ENCODE data around the gene ANKRD7. TPM values are rescaled to one million over a fixed set of nuclear protein-coding genes. Genes with fewer than 3 reads are reported as not detected.

Gene ANKRD7
- polyA plus RNA-seq, 1 of the 3 experiments (the other 2 are of a cell fraction): 0.44 TPM

- Histone ChIP-seq H3K9me2 (no peaks in the 10 kb centered on the region; the same call in 1 of the 2 replicates), H2AFZ (ENCODE audit: low read depth) (no peak overlapping the region), H3K4me2 (no peak overlapping the region), H3K27me3 (ENCODE audit: insufficient read depth) (no peaks in the 10 kb centered on the region), H3K36me3 (replicated peaks in 1 of 2; ENCODE audit: control insufficient read depth in 1 of 2, insufficient read depth in 2 of 2, low read length in 1 of 2) (no peaks in the 10 kb centered on the region), H3K4me1 (ENCODE audit: control insufficient read depth in 1 of 2, insufficient read depth in 2 of 2, low read depth in 1 of 2, low read length in 1 of 2) (peaks cover 0 to 4% of the 10 kb centered on the region in 2 experiments; a peak in 2 of 4 replicates), H3K4me3 (ENCODE audit: low read depth in 2 of 2, low read length in 1 of 2) (no peak overlapping the region), H3K27ac (ENCODE audit: low read depth in 2 of 2, low read length in 1 of 2) (no peak overlapping the region), H3K79me2 (ENCODE audit: insufficient read depth) (no peaks in the 10 kb centered on the region), H4K20me1 (ENCODE audit: insufficient read depth) (no peaks in the 10 kb centered on the region), H3K9ac (no peak overlapping the region), H3K9me3 (no peaks in the 10 kb centered on the region), H3F3A (replicated peaks; ENCODE audit: insufficient read depth) (no peaks in the 10 kb centered on the region)
- 27% methylated on average over 2 of the region's 2 CpGs for WGBS (ENCODE audit: low lambda C conversion rate)
- TF ChIP-seq NRF1 (IDR thresholded peaks at IDR 0.05; ENCODE audit: low read depth, low read length): no peak
- TF ChIP-seq GATA2 (CRISPR knock-in tag; IDR thresholded peaks at IDR 0.05): 0 out of 2 replicates have a peak, but pooled peaks have one; percentile 21
- no peak for TF ChIP-seq RXRA (IDR thresholded peaks at IDR 0.05; ENCODE audit: borderline replicate concordance, low read depth)
- peak; percentile 17 for DNase-seq
- CTCF ChIA-PET: interaction anchor here (0.7 to 1.8 kb wide), 6 partner anchors 9 to 931 kb away, joined by 3 to 5 read pairs (median 4); no protein-coding TSS in a partner anchor
- POLR2A ChIA-PET: no interaction called here
These were observed 20.9 kb downstream of the ANKRD7 start for GRCh38 chr7:118245267-118246040.

GRCh38 chr7:118250860-118251494 is 26.5 kb downstream of the ANKRD7 start:
- no peak overlapping the region for H3K4me3 ChIP-seq (ENCODE audit: low read depth in 2 of 2, low read length in 1 of 2)
- TF ChIP-seq CTCF (IDR thresholded peaks at IDR 0.05) (peak; percentile 66), RAD21 (IDR thresholded peaks at IDR 0.05; ENCODE audit: low read length) (peak; percentile 34; the same call in 1 of the 2 replicates), GABPA (IDR thresholded peaks at IDR 0.05; ENCODE audit: low read depth) (no peak), USF1 (IDR thresholded peaks at IDR 0.05; ENCODE audit: borderline replicate concordance, low read depth) (no peak)
- no peaks in the 10 kb centered on the region for H3K36me3 ChIP-seq (replicated peaks in 1 of 2; ENCODE audit: control insufficient read depth in 1 of 2, insufficient read depth in 2 of 2, low read length in 1 of 2)
- no peaks in the 10 kb centered on the region for H3F3A ChIP-seq (replicated peaks; ENCODE audit: insufficient read depth)
- no peaks in the 10 kb centered on the region for H3K79me2 ChIP-seq (ENCODE audit: insufficient read depth)
- DNase-seq: no peak
- H3K9ac ChIP-seq: no peak overlapping the region
- H3K27me3 ChIP-seq (ENCODE audit: insufficient read depth): no peaks in the 10 kb centered on the region
- H3K4me1 ChIP-seq (ENCODE audit: control insufficient read depth in 1 of 2, insufficient read depth in 2 of 2, low read depth in 1 of 2, low read length in 1 of 2): no peaks in the 10 kb centered on the region
- no peaks in the 10 kb centered on the region for H4K20me1 ChIP-seq (ENCODE audit: insufficient read depth)
- no peak overlapping the region for H2AFZ ChIP-seq (ENCODE audit: low read depth)
- 41% methylated on average over 4 of the region's 4 CpGs for WGBS (ENCODE audit: low lambda C conversion rate)
- H3K4me2 ChIP-seq: no peak overlapping the region
- ChIA-PET CTCF (interaction anchor here (0.6 kb wide), 2 partner anchors 51 to 1025 kb away, joined by 3 read pairs; no protein-coding TSS in a partner anchor), POLR2A (no interaction called here)
- H3K9me2 ChIP-seq: no peaks in the 10 kb centered on the region
- no peak overlapping the region for H3K27ac ChIP-seq (ENCODE audit: low read depth in 2 of 2, low read length in 1 of 2)
- H3K9me3 ChIP-seq: no peaks in the 10 kb centered on the region
